Activated CD4-positive, alpha-beta T cell treated with anti-CD3 and anti-CD28 coated beads, Interleukin-2, amount 10 ng/mL, durations not matched to agents 24 days and 14 days (primary cell): Measurements from ENCODE around the gene DPF1. TPM values are rescaled to one million over a fixed set of nuclear protein-coding genes. Genes with fewer than 3 reads are reported as not detected.

Experiments used
- DNase-seq: peaks from one replicate; pipeline ENCODE4 v3.0.0; 2022
- H3K27ac Mint-ChIP-seq: one replicate; pipeline ENCODE4 v1.8.0; 2022; ENCODE audit warnings: mild to moderate bottlenecking, mixed read lengths
- H3K27me3 Mint-ChIP-seq: one replicate; pipeline ENCODE4 v1.8.0; 2022; ENCODE audit warnings: mixed read lengths
- H3K36me3 Mint-ChIP-seq: one replicate; pipeline ENCODE4 v1.8.0; 2022; ENCODE audit warnings: low read depth, mild to moderate bottlenecking, mixed read lengths
- H3K4me1 Mint-ChIP-seq: one replicate; pipeline ENCODE4 v1.8.0; 2021; ENCODE audit warnings: mixed read lengths
- H3K4me3 Mint-ChIP-seq: one replicate; pipeline ENCODE4 v1.8.0; 2022; ENCODE audit warnings: mild to moderate bottlenecking, moderate library complexity, mixed read lengths
- H3K9me3 Mint-ChIP-seq: one replicate; pipeline ENCODE4 v1.8.0; 2021; ENCODE audit warnings: mixed read lengths
- intact Hi-C: fragments of 100-400 bp; cut with micrococcal nuclease; formaldehyde crosslinking; loops from one replicate; pipeline ENCODE4 v1.15.1; 2023
- total RNA-seq: library from RNA; stranded (reverse); gene quantifications from 2 replicates; pipeline ENCODE4 v1.2.3, GENCODE V29; 2022

DPF1 gene
- total RNA-seq, 1 donor from 2014 or later, result 2.0 TPM

GRCh38 chr19:38207543-38207942 is 16.5 kb downstream of the DPF1 start:
- Mint-ChIP-seq H3K4me3 (no peak overlapping the region), H3K36me3 (peaks cover 3% of the 10 kb centered on the region), H3K4me1 (peaks cover 6% of the 10 kb centered on the region), H3K27me3 (peaks cover 25% of the 10 kb centered on the region), H3K27ac (no peak overlapping the region), H3K9me3 (no peaks in the 10 kb centered on the region)
- intact Hi-C loops, result no loop called here
- DNase-seq, result no peak

GRCh38 chr19:38206928-38207327 is 17.1 kb downstream of the DPF1 start:
- intact Hi-C loops, result no loop called here
- no peak for DNase-seq
- Mint-ChIP-seq H3K27ac (no peak overlapping the region), H3K36me3 (peaks cover 3% of the 10 kb centered on the region), H3K27me3 (peaks cover 25% of the 10 kb centered on the region), H3K4me1 (peaks cover 6% of the 10 kb centered on the region), H3K9me3 (no peaks in the 10 kb centered on the region), H3K4me3 (no peak overlapping the region)

- Mint-ChIP-seq H3K4me3 (no peak overlapping the region), H3K9me3 (no peaks in the 10 kb centered on the region), H3K27ac (no peak overlapping the region), H3K27me3 (peaks cover 25% of the 10 kb centered on the region), H3K36me3 (peaks cover 3% of the 10 kb centered on the region), H3K4me1 (peaks cover 6% of the 10 kb centered on the region)
- DNase-seq, result no peak
- intact Hi-C loops, result no loop called here
Measured at GRCh38 chr19:38206006-38206745, 17.8 kb downstream of the DPF1 start.

GRCh38 chr19:38204728-38205127 is 19.3 kb downstream of the DPF1 start:
- intact Hi-C loops, result no loop called here
- Mint-ChIP-seq H3K27ac (no peak overlapping the region), H3K4me3 (no peak overlapping the region), H3K9me3 (no peaks in the 10 kb centered on the region), H3K36me3 (no peaks in the 10 kb centered on the region), H3K27me3 (peaks cover 12% of the 10 kb centered on the region), H3K4me1 (peaks cover under 1% of the 10 kb centered on the region)
- no peak for DNase-seq

GRCh38 chr19:38204096-38204495 is 19.9 kb downstream of the DPF1 start:
- H3K4me3 Mint-ChIP-seq, result no peak overlapping the region
- H3K36me3 Mint-ChIP-seq, result no peaks in the 10 kb centered on the region
- H3K27me3 Mint-ChIP-seq, result peaks cover 7% of the 10 kb centered on the region
- no peak for DNase-seq
- no peaks in the 10 kb centered on the region for H3K9me3 Mint-ChIP-seq
- intact Hi-C loops, result no loop called here
- H3K27ac Mint-ChIP-seq, result no peak overlapping the region
- no peaks in the 10 kb centered on the region for H3K4me1 Mint-ChIP-seq

GRCh38 chr19:38203197-38203596 is 20.8 kb downstream of the DPF1 start:
- Mint-ChIP-seq H3K4me1 (no peaks in the 10 kb centered on the region), H3K27me3 (peaks cover under 1% of the 10 kb centered on the region), H3K36me3 (no peaks in the 10 kb centered on the region), H3K9me3 (no peaks in the 10 kb centered on the region), H3K4me3 (no peak overlapping the region), H3K27ac (no peak overlapping the region)
- no peak for DNase-seq
- intact Hi-C loops, result no loop called here

- Mint-ChIP-seq H3K4me3 (no peak overlapping the region), H3K36me3 (no peaks in the 10 kb centered on the region), H3K27me3 (no peaks in the 10 kb centered on the region), H3K9me3 (no peaks in the 10 kb centered on the region), H3K4me1 (no peaks in the 10 kb centered on the region), H3K27ac (no peak overlapping the region)
- no peak for DNase-seq
- intact Hi-C loops, result no loop called here
Measured at GRCh38 chr19:38202504-38202903, 21.5 kb downstream of the DPF1 start.

- intact Hi-C loops, result no loop called here
- H3K9me3 Mint-ChIP-seq, result no peaks in the 10 kb centered on the region
Measured at GRCh38 chr19:38201731-38202130, 22.3 kb downstream of the DPF1 start.

GRCh38 chr19:38199340-38199739 is 24.7 kb downstream of the DPF1 start:
- no peak overlapping the region for H3K4me3 Mint-ChIP-seq
- peaks cover 6% of the 10 kb centered on the region for H3K9me3 Mint-ChIP-seq
- H3K36me3 Mint-ChIP-seq, result no peaks in the 10 kb centered on the region
- no peaks in the 10 kb centered on the region for H3K27me3 Mint-ChIP-seq
- no peak overlapping the region for H3K27ac Mint-ChIP-seq
- no peak for DNase-seq
- intact Hi-C loops, result no loop called here
- H3K4me1 Mint-ChIP-seq, result no peaks in the 10 kb centered on the region

More at GRCh38 chr19:38201731-38202130, 22.3 kb downstream of the DPF1 start:
- no peak for DNase-seq
- no peak overlapping the region for H3K4me3 Mint-ChIP-seq
- no peaks in the 10 kb centered on the region for H3K27me3 Mint-ChIP-seq
- H3K27ac Mint-ChIP-seq, result no peak overlapping the region
- no peaks in the 10 kb centered on the region for H3K4me1 Mint-ChIP-seq
- no peaks in the 10 kb centered on the region for H3K36me3 Mint-ChIP-seq

- no peaks in the 10 kb centered on the region for H3K36me3 Mint-ChIP-seq
- intact Hi-C loops, result no loop called here
Measured at GRCh38 chr19:38197937-38198704, 25.9 kb downstream of the DPF1 start.

GRCh38 chr19:38196948-38197656 is 26.9 kb downstream of the DPF1 start:
- H3K36me3 Mint-ChIP-seq, result no peaks in the 10 kb centered on the region
- no peaks in the 10 kb centered on the region for H3K27me3 Mint-ChIP-seq
- no peaks in the 10 kb centered on the region for H3K4me1 Mint-ChIP-seq
- intact Hi-C loops, result no loop called here
- peaks cover 6% of the 10 kb centered on the region for H3K9me3 Mint-ChIP-seq
- no peak overlapping the region for H3K4me3 Mint-ChIP-seq
- H3K27ac Mint-ChIP-seq, result no peak overlapping the region
- no peak for DNase-seq

More at GRCh38 chr19:38197937-38198704, 25.9 kb downstream of the DPF1 start:
- H3K27me3 Mint-ChIP-seq, result no peaks in the 10 kb centered on the region
- H3K4me3 Mint-ChIP-seq, result no peak overlapping the region
- no peak for DNase-seq
- H3K27ac Mint-ChIP-seq, result no peak overlapping the region
- no peaks in the 10 kb centered on the region for H3K4me1 Mint-ChIP-seq
- H3K9me3 Mint-ChIP-seq, result peaks cover 6% of the 10 kb centered on the region

- H3K27me3 Mint-ChIP-seq, result no peaks in the 10 kb centered on the region
- peaks cover 6% of the 10 kb centered on the region for H3K9me3 Mint-ChIP-seq
- no peak overlapping the region for H3K4me3 Mint-ChIP-seq
- H3K4me1 Mint-ChIP-seq, result no peaks in the 10 kb centered on the region
- H3K36me3 Mint-ChIP-seq, result no peaks in the 10 kb centered on the region
- no peak for DNase-seq
- H3K27ac Mint-ChIP-seq, result no peak overlapping the region
- intact Hi-C loops, result no loop called here
Measured at GRCh38 chr19:38196245-38196837, 27.7 kb downstream of the DPF1 start.

GRCh38 chr19:38195237-38195636 is 28.8 kb downstream of the DPF1 start:
- no peaks in the 10 kb centered on the region for H3K36me3 Mint-ChIP-seq
- H3K9me3 Mint-ChIP-seq, result peaks cover 6% of the 10 kb centered on the region
- intact Hi-C loops, result no loop called here
- no peak overlapping the region for H3K4me3 Mint-ChIP-seq
- no peak for DNase-seq
- H3K27me3 Mint-ChIP-seq, result no peaks in the 10 kb centered on the region
- H3K27ac Mint-ChIP-seq, result no peak overlapping the region
- H3K4me1 Mint-ChIP-seq, result peaks cover under 1% of the 10 kb centered on the region
